ENCODE results near the gene ANAPC2.

ANAPC2 gene

GRCh38 chr9:137227054-137227852 lies 38.9 kb upstream of the ANAPC2 start, which contains the start of gene RNF224:
TSS of gene RNF224 (plus strand) at chr9:137227502. CDS start at chr9:137228336, 834 bp downstream.
- peak; percentile 53 to 71 for DNase-seq

- DNase-seq, result no peak
These were observed 38.1 kb upstream of the ANAPC2 start for GRCh38 chr9:137226338-137227053.

- no peak for DNase-seq
These were observed 37.5 kb upstream of the ANAPC2 start for GRCh38 chr9:137225699-137226331.

- DNase-seq, result no peak
These were observed 36.7 kb upstream of the ANAPC2 start, which contains the start of gene CYSRT1 for GRCh38 chr9:137224830-137225694. TSS of gene CYSRT1 (plus strand) at chr9:137225174. CDS start at chr9:137225622, 448 bp downstream.

GRCh38 chr9:137223078-137223970 lies 35.0 kb upstream of the ANAPC2 start:
- peak; percentile 94 for DNase-seq

GRCh38 chr9:137222190-137223077 lies 34.1 kb upstream of the ANAPC2 start, which contains the start of gene RNF208:
TSS of gene RNF208 (minus strand) at chr9:137222240. CDS start at chr9:137221212, 1,028 bp downstream.
- DNase-seq, result no peak

GRCh38 chr9:137221506-137222111 lies 33.2 kb upstream of the ANAPC2 start:
- DNase-seq, result peak; percentile 29 to 53

GRCh38 chr9:137221095-137221505 lies 32.7 kb upstream of the ANAPC2 start:
- DNase-seq, result no peak

- DNase-seq, result no peak
These were observed 32.1 kb upstream of the ANAPC2 start for GRCh38 chr9:137220317-137221094.

GRCh38 chr9:137219757-137220316 lies 31.5 kb upstream of the ANAPC2 start:
- no peak for DNase-seq

- DNase-seq, result no peak
These were observed 30.5 kb upstream of the ANAPC2 start for GRCh38 chr9:137218754-137219271.

GRCh38 chr9:137218212-137218753 lies 29.9 kb upstream of the ANAPC2 start:
- DNase-seq, result no peak

- no peak for DNase-seq
These were observed 29.2 kb upstream of the ANAPC2 start for GRCh38 chr9:137217276-137218211.

GRCh38 chr9:137216188-137216965 lies 28.0 kb upstream of the ANAPC2 start:
- no peak for DNase-seq

GRCh38 chr9:137215196-137215986 lies 27.0 kb upstream of the ANAPC2 start:
- no peak for DNase-seq
